IMR-90 (cell line): Measurements from ENCODE around the gene BIK.

Experiments
- CEBPB ChIP-seq: IDR thresholded peaks from 2 replicates; pipeline ENCODE4 v1.6.1; 2012; ENCODE audit warnings: low read depth, low read length, improper control_type of control experiment
- CTCF ChIP-seq: conservative IDR thresholded peaks from 2 replicates; pipeline ENCODE4 v1.5.1; 2012; ENCODE audit warnings: mild to moderate bottlenecking, low read depth, low read length, improper control_type of control experiment
- ELK1 ChIP-seq: fragments of 150-350 bp; IDR thresholded peaks from 2 replicates; pipeline ENCODE4 v1.6.1; 2016; ENCODE audit warnings: low read depth, mild to moderate bottlenecking, low read length, moderate library complexity, borderline replicate concordance
- FOS ChIP-seq: fragments of 150-350 bp; IDR thresholded peaks from 2 replicates; pipeline ENCODE4 v1.6.1; 2016; ENCODE audit warnings: low read depth, low read length
- MXI1 ChIP-seq: IDR thresholded peaks from 2 replicates; pipeline ENCODE4 v1.6.1; 2012; ENCODE audit warnings: low read depth, mild to moderate bottlenecking, low read length, moderate library complexity, borderline replicate concordance
- POLR2A ChIP-seq: IDR thresholded peaks from 2 replicates; pipeline ENCODE4 v1.6.1; 2012; ENCODE audit warnings: mild to moderate bottlenecking, low read depth, low read length
- RAD21 ChIP-seq: IDR thresholded peaks from 2 replicates; pipeline ENCODE4 v1.6.1; 2012; ENCODE audit warnings: low read length, improper control_type of control experiment
- SMC3 ChIP-seq: fragments of 150-350 bp; IDR thresholded peaks from 2 replicates; pipeline ENCODE4 v1.6.1; 2016; ENCODE audit warnings: low read depth, mild to moderate bottlenecking, antibody characterized with exemption, low read length, moderate library complexity
- USF2 ChIP-seq: fragments of 150-350 bp; IDR thresholded peaks from 2 replicates; pipeline ENCODE4 v1.6.1; 2017; ENCODE audit warnings: mild to moderate bottlenecking, antibody characterized with exemption, low read length, low read depth

- TF ChIP-seq CTCF (no peak), USF2 (no peak), ELK1 (no peak), POLR2A (no peak), FOS (no peak), RAD21 (no peak), SMC3 (no peak), CEBPB (no peak), MXI1 (no peak)
These were observed 10.3 kb upstream of the BIK start for GRCh38 chr22:43100225-43100624.
